HG02884 (cell line): ENCODE results near the gene NDOR1.

ENCODE experiments used
- ATAC-seq: cut with Tn5 transposase; IDR thresholded peaks from one replicate; pipeline ENCODE4 v1.9.1; 2021; ENCODE audit warnings: mild to moderate bottlenecking, moderate library complexity; ENCODE audit not compliant: unreplicated experiment

Gene NDOR1

DNA sequence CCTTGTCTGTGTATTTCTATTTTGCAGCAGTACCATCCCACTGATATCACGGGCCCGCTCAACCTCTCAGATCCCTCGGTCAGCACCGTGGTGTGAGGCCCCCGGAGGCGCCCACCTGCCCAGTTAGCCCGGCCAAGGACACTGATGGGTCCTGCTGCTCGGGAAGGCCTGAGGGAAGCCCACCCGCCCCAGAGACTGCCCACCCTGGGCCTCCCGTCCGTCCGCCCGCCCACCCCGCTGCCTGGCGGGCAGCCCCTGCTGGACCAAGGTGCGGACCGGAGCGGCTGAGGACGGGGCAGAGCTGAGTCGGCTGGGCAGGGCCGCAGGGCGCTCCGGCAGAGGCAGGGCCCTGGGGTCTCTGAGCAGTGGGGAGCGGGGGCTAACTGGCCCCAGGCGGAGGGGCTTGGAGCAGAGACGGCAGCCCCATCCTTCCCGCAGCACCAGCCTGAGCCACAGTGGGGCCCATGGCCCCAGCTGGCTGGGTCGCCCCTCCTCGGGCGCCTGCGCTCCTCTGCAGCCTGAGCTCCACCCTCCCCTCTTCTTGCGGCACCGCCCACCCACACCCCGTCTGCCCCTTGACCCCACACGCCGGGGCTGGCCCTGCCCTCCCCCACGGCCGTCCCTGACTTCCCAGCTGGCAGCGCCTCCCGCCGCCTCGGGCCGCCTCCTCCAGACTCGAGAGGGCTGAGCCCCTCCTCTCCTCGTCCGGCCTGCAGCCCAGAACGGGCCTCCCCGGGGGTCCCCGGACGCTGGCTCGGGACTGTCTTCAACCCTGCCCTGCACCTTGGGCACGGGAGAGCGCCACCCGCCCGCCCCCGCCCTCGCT is 37.5 kb upstream of the NDOR1 start:
- ATAC-seq, result no peak

DNA sequence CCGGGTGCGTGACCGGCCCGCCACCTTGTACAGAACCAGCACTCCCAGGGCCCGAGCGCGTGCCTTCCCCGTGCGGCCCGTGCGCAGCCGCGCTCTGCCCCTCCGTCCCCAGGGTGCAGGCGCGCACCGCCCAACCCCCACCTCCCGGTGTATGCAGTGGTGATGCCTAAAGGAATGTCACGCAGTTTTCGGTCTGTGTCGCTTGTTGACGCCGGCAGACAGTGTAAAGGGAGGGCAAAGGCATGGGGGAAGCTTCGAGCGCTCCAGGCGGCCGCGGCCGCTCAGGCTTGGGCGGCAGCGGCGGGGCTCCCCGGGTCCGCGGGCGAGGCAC is 37.0 kb upstream of the NDOR1 start:
- ATAC-seq, result no peak

DNA sequence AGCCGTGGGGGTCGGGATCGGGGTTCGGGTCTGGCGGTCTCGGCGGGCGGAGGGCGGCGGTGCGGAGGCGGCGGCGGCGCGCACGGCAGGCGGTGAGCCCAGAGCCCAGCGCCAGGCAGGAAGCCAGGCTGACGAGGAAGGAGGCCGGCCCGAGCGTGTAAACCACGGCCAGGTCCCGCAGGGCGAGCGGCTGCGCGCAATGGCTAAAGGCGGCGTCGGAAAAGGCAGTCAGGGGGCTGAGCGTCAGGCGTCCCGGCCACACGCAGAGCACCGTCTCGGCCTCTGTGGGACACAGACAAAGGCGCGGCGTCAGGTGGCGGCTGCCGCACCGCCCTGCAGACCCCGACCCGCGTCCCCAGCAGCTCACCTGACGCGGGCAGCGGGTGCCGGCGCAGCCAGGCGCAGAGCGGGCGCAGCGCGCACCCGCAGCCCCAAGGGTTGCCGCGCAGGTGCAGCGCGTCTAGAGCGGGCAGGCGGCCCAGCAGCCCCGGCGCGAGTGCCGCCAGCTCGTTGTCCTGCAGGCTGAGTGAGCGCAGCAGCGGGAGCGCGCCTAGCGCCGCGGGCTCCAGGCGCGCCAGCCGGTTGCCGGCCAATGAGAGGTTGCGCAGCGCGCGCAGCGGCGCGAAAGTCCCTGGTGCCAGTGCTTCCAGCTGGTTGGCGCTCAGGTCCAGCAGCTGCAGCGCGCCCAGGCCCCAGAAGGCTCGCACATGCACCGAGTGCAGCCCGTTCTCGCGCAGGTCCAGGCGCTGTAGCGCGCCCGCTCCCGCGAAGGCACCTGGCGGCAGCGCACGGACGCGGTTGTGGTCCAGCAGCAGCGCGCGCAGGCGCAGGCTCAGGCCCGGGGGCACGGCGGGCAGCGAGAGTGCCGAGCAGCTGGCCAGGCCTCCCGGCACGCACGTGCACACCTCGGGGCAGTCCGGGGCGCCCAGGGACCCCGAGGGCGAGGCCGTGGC is 36.3 kb upstream of the NDOR1 start:
- ATAC-seq, result no peak

DNA sequence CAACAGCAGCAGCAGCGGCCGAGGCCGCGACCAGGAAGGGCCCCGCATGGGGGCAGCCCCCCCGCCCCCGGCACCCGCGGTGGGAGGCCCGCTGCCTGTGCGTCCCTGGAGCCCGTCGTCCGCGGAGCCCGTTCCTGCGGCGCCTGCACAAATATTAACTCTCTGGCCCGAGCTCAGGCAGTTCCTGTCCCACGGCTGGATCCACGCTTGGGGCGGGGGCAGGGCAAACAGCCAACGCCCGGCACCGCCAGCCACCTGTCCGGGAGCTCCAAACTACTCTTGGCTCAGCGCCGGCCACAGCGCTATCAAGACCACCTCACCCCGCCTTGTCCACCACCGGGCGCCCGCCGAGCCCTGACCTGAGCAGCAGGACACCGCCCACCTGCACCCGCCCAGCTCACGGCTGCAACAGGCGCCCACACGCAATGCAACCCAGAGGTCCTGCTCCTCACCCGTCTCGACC is 35.6 kb upstream of the NDOR1 start, which contains the start of gene LRRC26:
Gene LRRC26, minus strand, starts transcription at position 156 of the 463 bp plus-strand sequence. Its CDS starts 108 bp downstream, at position 48.
- ATAC-seq, result no peak

DNA sequence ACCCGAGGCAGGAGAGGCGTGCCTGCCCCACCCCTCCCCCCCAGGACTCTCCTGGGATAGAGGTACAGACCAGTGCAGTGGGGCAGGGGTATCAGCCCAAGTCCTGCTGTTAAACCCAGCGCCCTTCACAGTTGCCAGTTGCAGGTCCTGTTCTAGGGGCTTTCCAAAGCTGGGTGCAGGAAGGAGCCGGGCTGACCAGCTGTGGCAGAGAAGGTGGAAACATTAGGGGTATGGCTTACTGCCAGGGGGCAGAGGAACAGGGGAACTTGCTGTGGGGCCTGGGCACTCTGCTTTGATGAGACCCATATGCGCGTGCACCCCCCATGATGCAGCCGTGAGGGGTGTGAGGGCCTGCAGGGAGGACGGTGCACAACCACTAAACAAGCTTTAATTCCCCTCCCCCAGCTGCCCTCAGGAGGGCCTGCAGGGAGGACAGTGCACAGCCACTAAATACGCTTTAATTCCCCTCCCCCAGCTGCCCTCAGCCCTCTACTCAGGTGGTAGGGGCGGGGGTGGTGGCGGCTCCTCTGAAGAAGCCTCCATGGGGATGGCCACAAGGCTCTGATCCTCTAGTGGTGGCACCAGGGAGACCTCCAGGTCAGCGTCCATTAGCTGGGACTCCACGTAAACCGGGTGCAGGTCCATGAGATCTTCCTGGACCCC is 34.9 kb upstream of the NDOR1 start:
- no peak for ATAC-seq

DNA sequence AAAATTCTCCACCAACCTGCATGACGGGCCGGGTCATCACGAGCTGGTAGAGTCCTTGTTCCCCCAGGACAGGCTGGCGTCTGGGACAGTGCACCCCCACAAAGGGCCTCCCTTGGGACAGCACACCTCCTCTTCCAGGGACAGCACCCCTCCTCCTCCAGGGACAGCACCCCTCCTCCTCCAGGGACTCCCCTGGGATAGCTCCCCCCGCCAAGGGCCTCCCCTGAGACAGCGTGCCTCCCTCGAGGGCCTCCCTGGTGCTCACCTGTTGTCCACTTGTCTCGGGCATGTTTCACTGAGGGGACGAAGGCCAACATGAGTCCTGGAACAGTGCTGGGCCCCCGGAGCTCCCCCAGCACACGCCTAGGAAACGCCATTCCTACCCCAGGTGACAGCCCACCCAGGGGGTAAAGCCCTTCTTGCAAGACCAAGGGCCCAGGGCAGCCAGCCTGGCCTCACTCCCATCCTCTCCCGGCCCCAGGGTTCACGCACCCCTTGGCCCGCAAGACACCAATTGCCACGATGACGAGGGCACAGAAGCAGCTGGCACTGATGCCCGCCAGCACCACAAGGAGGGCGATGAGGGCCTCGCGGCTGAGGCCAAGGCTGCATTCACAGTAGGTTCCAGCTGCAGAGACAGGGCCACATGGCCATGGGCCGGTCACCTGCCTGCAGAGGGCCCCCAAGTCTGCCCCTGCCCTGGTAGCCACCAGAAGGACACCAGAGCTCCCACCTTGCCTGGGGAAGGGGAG is 34.2 kb upstream of the NDOR1 start:
- ATAC-seq, result no peak

DNA sequence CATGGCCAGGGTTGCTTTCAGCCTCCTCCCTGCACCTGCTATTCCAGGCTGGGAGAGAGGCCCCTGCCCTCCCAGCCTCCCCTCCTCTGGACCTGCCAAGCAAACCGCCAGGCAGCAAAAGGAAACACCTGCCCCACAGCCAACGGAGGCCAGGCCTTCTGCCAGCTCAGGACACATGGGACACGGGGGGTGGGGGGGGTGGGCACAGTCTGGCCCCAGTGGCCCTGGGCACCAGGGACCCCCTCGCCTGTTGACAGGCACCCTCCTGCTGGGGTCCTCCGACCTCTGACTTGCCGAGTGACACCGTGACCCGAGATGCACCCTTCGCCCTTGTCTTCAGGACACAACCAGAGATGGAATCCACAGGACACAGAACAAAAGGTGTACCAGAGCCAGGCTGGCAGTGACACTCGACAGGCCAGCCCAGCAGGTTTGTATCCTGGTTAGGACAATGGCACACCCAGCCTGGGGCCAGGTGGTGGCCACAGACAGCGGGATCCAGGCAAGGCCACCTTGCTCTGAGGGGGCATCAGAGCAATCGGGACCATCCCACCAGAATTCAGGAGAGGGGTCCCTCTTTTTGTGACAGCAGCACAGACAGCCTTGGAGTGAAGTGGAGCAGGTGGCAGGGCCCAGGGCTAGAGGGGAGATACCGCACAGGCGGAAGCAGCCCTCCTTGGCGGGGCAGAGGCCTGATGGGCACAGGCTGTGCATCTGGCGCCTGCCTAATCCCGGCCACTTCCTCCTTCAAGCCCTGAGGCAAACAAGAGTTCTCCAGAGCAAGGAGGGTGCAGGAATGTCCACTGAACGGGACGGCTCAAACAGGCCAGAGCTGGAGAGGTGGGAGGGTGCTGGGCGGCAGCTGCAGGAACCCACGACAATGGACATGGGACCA is 32.4 kb upstream of the NDOR1 start:
- ATAC-seq, result no peak

DNA sequence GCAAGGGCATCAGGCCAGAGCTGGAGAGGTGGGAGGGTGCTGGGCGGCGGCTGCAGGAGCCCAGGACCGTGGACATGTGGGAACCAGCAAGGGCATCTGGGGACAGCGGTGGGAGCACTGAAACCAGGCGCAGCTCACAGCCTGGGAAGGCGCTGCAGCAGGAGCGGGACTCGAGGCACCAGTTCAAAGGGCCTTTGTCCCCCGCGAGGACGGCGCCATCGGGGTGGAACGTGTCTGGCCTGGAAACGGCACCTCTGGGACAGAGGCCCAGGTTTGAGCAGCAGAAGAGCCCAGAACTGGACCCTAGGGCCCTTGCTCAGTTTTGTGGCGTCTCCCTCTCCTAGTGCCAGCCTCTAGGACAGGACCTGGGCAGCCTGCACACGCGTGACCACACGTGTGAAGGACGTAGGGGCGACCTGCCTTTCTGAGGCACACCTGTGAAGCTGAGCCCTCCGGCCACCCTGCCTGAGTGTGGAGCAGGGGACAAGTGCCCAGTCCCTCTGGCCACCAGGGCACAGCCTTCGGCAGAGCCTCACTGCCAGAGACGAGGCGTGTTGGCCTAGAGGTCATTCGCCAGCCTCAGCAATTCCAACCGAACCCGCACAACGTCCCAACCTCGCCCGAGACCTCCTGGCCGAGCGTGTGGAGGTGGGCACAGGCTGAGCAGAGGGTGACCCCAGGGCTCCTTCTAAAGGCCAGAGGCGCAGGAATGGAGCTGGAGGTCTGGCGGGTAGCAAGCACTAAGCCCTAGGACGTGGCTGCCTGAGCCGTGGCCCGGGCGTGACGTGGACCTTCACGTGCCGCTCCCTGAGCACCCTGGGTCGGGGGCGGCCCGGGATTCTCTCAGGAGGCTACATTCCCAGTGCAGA is 31.5 kb upstream of the NDOR1 start:
- no peak for ATAC-seq

DNA sequence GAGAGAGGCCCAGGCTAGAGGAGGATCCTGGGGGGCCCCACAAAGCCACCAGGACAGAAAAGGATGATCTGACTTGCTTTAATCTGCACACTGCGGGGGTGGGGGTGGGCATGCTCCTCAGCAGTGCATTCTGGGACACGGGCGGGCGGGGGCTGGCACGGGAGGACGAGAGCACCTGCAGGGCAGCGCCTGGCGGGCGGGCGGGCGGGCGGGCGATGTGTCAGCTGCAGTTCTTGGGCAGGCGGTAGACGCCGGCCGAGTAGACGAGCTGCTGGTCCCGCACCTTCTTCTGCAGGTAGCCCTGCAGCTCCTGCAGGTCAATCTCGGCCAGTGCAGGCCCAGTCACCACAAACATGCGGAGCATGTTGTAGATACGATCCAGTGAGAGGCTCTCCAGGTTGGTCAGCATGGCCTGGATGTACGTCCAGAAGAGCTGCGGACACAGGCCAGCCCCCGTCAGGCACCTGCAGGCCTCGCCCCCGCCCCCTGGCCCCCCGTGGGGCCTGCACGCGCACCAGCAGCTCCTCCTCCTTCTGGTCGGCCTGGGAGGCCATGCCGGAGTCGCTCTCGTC is 30.7 kb upstream of the NDOR1 start:
- no peak for ATAC-seq

DNA sequence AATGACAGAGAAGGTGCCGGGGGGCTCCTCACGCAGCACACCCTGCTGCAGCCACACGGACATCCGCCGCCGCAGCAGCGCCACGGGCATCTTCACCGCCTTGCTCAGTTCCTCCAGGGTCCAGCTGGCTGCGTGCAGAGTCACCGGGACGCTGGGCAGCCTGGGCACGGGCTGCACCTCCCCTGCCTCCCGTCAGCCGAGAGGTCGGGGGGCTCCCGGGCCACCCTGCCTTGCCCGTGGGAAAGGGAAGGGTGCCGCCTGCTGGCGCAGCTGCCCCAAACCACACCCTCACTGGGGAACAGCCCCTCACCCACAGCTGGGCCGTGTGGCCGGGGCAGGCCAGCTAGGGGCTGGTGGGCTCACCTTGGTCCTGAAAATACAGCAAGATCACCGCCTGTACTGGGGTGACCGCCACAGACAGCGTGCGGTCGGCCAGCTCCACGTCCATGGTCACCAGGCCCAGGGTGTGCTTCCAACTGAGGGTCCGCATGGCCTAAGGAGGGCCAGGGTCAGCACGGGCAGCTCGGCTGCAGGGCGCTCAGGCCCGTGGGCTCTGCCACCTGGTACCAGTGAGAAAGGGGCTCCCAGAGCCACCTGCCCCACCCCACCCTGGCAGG is 30.0 kb upstream of the NDOR1 start:
- no peak for ATAC-seq

DNA sequence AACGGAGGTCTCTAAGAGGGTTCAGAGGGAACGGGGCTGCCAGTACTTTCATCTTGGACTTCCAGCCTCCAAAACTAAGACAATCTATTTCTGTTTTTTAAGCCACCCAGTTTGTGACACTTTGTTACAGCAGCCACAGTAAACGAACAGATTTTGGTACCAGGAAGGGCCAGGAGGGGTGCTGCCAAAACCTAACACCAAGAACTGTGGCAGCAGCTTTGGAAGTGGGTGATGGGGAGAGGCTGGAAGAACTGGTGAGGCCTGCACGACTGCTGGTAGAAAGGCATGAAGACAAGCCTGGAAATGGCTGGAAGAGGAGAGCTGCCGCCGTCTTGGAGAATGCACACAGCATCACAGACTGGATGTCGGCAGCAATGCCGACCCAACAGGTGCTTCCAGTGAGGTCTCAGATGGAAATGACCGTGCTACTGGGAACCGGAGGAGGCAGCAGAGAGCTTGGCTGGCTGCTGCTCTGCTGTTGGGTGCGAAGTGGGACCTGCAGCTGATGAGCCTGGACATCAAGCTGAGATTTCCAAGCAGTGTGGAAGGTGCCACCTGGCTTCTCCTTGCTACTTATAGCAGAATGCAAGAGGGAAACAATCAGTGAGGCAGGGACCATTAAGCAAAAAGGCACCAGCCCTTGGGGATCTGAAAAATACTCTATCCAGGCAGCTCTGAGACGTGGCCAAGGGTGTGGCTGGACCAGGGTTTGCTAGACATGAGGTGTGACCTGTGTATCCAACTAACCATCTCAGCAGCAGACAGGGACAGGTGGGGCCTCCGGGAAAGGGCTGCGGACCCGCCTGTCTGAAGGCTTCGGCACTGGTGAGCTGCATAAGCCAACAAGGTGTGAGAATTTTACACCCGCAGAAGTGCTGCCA is 29.0 kb upstream of the NDOR1 start:
- ATAC-seq, result no peak

DNA sequence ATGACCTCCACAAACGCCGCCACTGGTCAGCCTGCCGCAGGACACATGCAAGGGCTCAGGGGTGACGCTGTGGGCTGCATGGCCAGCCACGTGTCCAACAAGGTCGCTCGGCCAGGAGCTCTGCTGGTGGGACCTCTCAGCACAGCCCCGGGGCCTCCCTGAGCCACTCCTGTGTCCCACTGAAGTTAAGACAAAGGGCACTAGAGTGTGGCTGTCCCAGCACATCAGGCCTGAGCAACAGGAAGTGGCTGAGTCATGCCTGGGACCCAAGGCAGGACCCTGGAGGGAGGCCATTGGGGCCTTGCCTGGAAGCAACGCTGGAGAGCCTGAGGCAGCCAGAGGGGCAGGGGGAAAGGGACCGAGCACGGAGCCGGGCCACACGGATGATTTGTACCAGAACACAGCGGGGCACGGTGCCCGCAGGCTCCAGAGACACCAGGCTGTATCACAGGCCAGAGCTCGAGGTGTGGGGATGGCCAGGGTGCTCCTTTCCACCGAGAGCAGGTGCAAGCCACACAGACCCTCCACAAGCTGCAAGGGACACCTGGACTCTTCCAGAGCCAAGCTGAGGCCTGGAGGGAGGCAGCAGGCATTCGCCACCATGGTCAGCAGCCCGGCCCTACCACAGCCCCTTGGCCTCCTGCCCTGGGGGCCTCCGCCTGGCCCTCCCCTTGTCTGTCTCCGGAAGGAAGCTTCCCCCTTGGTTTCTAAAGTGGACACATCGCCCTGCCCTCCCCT is 27.1 kb upstream of the NDOR1 start:
- ATAC-seq, result no peak

DNA sequence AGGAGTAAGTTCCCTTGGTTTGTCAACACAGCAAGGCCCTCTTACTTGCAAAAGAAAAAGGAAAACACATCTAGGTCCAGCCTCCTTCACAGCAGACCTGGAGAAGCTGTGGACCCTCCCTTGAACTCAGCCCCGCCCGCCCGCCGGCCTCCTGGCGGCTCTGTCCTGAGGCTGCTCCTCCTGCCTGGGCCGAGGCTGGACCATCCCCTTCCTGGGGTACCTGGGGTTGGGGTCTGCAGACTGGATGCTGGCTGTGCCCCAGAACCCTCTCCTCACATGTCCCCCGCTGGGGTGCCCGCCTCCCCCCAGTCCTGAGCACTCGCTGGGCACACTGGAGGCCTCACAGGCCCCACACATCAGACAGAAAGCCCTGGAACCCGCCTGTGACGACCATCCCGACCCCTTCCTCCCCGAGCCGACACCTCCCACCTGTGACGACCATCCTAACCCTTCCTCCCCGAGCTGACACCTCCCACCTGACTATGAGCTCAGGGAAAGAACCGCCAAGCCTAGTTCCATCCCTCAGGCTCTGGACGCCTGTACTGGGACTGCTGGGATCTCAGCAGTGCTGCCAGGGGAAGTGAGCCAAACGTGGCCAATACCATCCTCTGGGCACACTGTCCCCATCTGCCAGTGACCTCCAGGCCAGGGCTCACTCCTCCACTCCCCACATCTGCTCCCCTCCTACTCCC is 26.4 kb upstream of the NDOR1 start:
- no peak for ATAC-seq

DNA sequence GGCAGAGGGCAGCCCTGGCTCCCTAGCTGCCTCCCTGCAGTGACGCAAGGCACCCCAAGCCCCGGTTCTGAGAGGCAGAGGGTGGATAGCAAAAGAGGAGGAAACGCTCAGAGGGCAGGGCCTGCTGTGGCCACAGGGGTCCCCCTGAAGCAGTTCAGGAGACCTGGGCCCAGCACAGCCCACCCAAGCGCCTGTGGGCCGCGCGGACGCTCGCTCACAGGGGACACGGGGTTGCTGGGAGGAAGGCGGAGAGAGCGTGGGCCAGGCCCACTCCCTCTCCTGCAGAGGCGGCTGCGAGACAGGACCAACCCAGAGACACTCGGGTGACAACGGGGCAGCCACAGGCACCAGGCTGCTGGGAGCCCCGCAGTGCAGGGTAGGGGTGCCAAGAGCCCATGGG is 25.7 kb upstream of the NDOR1 start:
- ATAC-seq, result no peak

DNA sequence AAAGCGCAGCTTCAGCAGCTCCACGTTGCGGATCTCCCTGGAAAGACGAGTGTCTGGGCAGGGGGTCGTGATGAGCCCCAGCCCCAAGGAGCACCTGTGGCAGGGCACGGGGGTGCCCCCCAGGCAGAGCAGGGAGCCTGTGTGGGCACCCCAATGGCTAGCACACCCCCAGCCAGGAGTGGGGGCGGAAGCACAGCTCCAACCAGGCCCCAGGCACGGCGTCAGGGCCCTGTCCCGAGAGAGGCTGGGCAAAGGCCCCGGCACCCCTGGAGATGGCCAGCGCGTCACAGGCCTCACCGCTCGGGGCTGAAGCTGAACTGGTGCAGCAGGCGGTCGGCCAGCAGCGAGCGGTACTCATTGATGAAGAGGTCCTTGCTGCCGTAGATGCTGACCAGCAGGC is 25.0 kb upstream of the NDOR1 start:
- ATAC-seq, result no peak

DNA sequence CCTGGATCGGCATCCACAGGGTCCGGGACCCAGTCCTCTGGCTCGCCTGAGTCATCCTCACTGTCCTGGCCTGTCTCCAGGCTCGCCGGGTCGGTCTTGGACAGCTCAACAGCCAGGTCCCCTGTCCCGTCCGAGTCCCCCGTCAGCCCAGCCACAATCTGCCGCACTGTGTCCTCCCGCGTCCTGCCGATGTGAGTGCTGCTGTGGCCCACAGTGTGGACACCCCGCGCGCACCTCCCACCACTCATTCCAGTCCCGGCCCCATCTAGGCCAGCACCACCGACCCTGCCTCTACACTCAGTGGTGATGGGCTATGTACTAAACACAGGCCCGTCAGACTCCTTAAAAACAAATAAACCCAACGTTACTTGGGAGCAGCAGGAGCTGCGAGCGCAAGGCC is 23.8 kb upstream of the NDOR1 start:
- ATAC-seq, result no peak
